BE2C (cell line): ENCODE results near the gene NEK8.

ENCODE experiments used
- DNase-seq: peaks from one replicate; pipeline ENCODE4 v3.0.0-alpha.2; 2020
- H3K27me3 ChIP-seq: fragments of 250-450 bp; sonication (Bioruptor Pico); 2 replicates; pipeline ENCODE4 v1.5.1; 2020; ENCODE audit warnings: mild to moderate bottlenecking
- H3K36me3 ChIP-seq: fragments of 250-450 bp; sonication (Bioruptor Pico); 2 replicates; pipeline ENCODE4 v1.5.1; 2020; ENCODE audit warnings: mild to moderate bottlenecking
- H3K4me1 ChIP-seq: fragments of 250-450 bp; sonication (Bioruptor Pico); 2 replicates; pipeline ENCODE4 v1.5.1; 2020
- H3K4me3 ChIP-seq: 2 replicates; pipeline ENCODE4 v1.5.1; 2011; ENCODE audit warnings: low read depth, low read length
- H3K9me3 ChIP-seq: fragments of 250-450 bp; sonication (Bioruptor Pico); 2 replicates; pipeline ENCODE4 v1.5.1; 2020
- TF ChIP-seq, protein P1 (sequence below): IDR thresholded peaks from 2 replicates; pipeline ENCODE4 v1.5.1; 2012; ENCODE audit warnings: mild to moderate bottlenecking, low read depth, low read length

The NEK8 gene

DNA sequence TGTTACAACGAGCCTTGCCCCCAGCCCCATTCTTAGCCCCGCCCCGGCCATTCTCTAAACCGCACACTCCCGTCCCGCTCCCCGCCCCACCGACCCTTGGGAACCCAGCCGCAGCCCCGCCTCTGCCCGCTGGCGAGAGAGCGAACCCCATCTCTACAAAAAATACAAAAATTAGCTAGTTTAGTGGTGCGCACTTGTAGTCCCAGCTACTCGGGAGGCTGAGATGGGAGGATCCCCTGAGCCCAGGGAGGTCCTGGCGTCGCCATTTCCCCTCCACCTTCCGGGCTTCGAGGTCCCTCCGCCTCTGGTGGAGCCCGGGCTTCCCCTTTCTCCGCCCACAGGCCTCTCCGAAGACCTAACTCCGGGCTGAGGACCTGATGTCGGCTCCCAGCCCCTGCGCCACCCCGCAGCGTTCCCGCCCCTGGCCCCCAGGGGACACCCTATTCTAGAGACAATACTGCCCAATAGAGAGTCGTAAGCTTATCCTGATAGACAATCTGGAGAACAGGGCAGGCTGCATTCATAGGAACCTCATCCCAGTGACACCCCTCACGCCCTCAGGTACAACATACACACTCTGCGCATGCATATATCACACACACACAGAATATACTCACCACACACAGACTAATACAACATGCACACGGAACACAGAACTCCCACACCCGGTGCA is 16.4 kb upstream of the NEK8 start:
- Histone ChIP-seq H3K4me1 (no peaks in the 10 kb centered on the region), H3K9me3 (no peaks in the 10 kb centered on the region), H3K4me3 (no peak overlapping the region), H3K36me3 (no peaks in the 10 kb centered on the region), H3K27me3 (no peaks in the 10 kb centered on the region)
- TF ChIP-seq, protein P1, sequence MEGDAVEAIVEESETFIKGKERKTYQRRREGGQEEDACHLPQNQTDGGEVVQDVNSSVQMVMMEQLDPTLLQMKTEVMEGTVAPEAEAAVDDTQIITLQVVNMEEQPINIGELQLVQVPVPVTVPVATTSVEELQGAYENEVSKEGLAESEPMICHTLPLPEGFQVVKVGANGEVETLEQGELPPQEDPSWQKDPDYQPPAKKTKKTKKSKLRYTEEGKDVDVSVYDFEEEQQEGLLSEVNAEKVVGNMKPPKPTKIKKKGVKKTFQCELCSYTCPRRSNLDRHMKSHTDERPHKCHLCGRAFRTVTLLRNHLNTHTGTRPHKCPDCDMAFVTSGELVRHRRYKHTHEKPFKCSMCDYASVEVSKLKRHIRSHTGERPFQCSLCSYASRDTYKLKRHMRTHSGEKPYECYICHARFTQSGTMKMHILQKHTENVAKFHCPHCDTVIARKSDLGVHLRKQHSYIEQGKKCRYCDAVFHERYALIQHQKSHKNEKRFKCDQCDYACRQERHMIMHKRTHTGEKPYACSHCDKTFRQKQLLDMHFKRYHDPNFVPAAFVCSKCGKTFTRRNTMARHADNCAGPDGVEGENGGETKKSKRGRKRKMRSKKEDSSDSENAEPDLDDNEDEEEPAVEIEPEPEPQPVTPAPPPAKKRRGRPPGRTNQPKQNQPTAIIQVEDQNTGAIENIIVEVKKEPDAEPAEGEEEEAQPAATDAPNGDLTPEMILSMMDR = no peak
- no peak for DNase-seq

DNA sequence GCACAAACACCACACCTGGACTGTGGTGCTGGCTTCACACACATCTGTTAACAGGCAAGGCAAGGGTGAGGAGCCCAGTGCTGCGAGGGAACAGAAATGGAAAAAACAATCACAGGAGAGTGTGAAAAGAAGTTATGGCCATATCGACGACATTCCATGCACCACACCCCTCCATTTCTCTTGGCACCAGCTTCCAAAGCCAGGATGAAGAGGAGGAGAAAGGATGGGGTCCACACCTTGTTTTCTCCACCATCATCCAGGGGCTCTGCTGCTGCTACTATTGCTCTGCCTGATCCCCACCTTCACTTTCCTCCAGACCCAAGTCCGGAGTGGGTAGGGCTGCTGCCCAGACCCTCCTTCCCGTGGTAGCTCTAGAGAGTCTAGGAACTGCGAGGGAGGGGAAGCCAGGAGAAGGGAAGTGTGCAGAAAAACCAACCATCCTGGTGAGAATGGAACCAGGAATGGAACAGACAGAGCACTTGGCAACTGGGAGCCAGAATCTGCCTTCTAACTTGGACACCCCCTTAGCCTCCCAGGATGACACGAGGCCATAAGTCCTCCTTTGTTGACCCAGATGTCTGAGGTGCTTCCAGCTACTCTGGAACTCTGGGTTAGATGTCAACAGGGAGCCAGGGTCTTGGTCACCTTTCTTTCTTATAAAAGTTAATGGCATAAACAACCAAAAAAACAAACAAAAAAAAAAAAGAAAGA is 15.7 kb upstream of the NEK8 start:
- H3K9me3 ChIP-seq = no peaks in the 10 kb centered on the region
- no peak for DNase-seq
- H3K27me3 ChIP-seq = no peaks in the 10 kb centered on the region
- TF ChIP-seq, protein P1 = no peak
- no peaks in the 10 kb centered on the region for H3K4me1 ChIP-seq
- H3K36me3 ChIP-seq = no peaks in the 10 kb centered on the region
- H3K4me3 ChIP-seq = no peak overlapping the region

DNA sequence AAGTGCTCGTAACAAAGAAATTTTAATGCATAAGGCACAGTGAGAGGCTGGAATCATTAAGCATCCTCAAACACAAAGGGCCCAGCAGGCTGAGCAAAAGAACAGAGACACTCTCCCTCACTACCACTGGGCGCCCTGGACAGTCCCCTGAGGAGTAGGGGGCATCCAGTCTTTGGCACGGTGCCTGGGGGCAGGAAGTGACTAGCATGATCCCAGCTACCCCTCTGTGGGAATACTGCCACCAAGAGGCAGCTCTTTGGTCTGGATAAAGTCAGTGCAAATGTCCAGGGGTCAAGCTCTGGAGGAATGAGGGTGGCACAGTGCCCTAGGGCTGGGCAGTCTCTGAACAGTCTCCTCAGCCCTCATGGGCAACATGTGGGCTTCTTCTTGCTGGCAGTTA is 14.3 kb upstream of the NEK8 start:
- H3K4me1 ChIP-seq = no peaks in the 10 kb centered on the region

DNA sequence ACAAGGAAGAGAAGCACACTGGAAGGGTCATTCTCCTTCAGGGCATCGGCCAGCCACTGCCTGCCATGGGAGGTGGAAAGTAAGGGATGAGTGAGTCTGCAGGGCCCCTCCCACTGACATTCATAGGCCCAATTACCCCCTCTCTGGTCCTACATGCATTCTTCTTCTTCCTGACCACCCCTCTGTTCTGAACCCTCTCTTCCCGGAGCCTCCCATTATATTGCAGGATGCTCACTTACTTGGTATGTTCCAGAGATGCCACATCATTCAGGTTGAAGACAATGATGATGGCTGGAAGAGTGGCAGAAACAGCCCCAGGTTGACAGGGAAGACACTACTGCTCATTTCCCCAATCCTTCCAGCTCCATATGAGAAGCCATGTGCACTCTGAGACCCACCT is 13.4 kb upstream of the NEK8 start:
- Histone ChIP-seq H3K4me3 (no peak overlapping the region), H3K4me1 (no peaks in the 10 kb centered on the region), H3K27me3 (no peaks in the 10 kb centered on the region), H3K36me3 (peaks cover 4% of the 10 kb centered on the region), H3K9me3 (no peaks in the 10 kb centered on the region)
- TF ChIP-seq, protein P1 = no peak
- DNase-seq = no peak

More for the DNA sequence above, 14.3 kb upstream of the NEK8 start:
- Histone ChIP-seq H3K4me3 (no peak overlapping the region), H3K9me3 (no peaks in the 10 kb centered on the region), H3K36me3 (no peaks in the 10 kb centered on the region), H3K27me3 (no peaks in the 10 kb centered on the region)
- TF ChIP-seq, protein P1 = no peak
- DNase-seq = no peak

DNA sequence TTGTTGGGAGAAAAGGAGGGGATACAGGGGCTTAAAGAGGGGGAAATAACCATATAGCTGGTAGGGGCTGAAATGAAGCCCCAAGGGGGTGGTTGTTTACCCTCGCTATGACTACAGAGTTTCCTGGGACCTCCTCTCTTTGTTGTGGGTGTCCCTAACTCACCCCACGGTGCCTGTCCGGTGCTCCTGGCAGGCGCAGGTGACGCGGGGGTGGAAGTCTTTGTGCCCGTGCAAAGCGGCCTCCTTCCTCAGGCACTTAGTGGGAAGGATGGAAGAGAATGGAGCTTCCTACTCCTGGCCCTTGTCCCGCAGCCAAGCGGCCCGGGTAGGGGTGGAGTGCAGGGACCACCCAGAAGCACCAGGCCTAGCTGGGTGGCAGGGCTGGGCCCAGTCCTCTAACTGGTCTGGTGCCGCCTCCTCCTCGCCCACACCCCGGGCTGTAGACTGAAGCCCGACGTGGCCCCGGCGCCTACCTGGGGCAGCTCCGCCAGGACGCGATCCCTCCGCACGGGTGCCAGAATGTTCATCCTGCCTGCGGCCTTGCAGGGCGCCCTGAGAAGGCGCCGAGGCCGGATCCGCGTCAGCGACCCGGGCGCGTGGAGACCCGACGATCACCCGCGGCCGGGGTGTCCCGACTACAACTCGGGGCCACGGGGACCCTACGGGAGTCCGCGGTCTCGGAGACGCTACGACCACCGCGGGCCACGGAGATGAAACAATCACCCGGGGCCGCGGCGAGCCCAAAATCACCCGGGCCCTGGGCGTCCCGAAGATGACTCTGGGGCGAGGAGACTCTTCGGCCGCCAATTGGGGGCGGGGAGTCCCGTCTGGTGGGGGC is 11.6 kb upstream of the NEK8 start:
- H3K36me3 ChIP-seq = peaks cover 21% of the 10 kb centered on the region

More for the DNA sequence above, 11.6 kb upstream of the NEK8 start:
- Histone ChIP-seq H3K9me3 (no peaks in the 10 kb centered on the region), H3K27me3 (no peaks in the 10 kb centered on the region), H3K4me1 (no peaks in the 10 kb centered on the region), H3K4me3 (no peak overlapping the region)
- DNase-seq = no peak
- TF ChIP-seq, protein P1 = no peak
